Measurements from ENCODE around the gene ABL1.

Gene ABL1

DNA sequence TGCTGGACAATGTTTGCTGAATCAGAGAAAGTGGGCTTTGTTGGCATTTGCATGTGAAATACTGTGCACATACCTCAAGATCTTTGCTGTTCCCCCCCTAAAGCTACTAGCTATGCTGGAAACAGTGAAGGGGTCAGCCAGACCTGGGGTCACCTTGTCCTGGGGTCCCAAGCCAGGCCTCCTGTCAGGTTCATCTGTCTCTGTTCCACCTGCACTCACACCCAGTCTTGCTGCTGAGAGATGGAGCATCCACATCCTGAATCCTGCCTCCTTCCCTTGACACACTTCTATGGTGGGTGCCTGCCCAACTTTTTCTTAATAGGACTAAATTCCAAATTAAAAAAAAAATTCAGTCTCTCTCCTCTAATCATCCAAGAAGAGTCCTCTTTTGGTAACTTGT lies 4.0 kb upstream of the ABL1 start:
- H3K9me3 ChIP-seq (ENCODE audit: control insufficient read depth, low read length) = no peaks in the 10 kb centered on the region
- H3K36me3 ChIP-seq (ENCODE audit: control insufficient read depth, insufficient read depth, low read length) = no peaks in the 10 kb centered on the region
- H3K4me1 ChIP-seq (ENCODE audit: control insufficient read depth, insufficient read depth, low read length) = peaks cover 28% of the 10 kb centered on the region
- H3K9ac ChIP-seq (ENCODE audit: low read length) = no peak overlapping the region
- H3K4me3 ChIP-seq (ENCODE audit: low read length) = no peak overlapping the region
- no peaks in the 10 kb centered on the region for H3K27me3 ChIP-seq (ENCODE audit: control insufficient read depth, insufficient read depth, low read length)

DNA sequence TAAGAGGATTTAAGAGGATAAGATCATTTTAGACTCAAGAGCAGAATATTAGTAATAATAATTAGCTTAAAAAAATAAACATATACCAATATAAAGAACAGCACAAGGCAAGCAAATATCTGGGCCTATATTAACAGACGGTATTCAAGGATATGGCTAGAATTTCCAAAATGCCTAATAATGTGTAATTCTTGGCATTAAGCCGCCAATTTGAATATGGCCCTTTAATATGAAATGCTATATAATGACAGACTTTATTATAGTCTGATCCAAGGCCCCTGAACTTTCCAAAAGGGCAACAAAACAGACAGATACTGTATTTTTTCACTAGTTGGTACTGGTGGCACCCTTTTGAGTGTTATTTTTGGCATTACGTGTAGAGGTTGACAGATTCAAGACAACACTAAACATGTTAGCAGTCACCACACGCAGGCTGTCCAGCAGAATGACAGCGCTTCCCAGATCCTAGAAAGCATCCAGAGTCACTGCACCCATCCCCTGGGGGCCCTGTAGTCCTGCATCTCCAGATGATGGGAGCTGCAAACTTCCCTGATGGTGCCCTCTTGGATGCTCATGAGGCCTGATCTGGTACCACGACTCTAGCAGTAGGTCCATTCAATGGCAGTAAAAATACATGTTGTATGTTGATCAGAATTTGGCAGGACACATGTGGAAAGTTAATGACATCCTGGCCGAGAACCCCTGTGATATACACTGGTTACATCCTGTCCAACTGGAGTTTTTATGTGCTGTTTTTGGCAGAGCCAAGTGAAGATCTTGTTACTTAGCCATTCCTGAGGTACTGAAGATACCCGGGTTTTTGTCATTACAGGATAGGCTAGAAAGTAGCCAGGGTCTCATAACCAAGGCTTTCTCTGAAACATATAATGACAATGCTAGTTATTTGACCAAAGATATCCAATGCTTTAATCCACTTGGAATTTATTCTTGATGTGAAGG lies 1.7 kb upstream of the ABL1 start:
- no peaks in the 10 kb centered on the region for H3K36me3 ChIP-seq (ENCODE audit: control insufficient read depth, insufficient read depth, low read length)
- no peaks in the 10 kb centered on the region for H3K9me3 ChIP-seq (ENCODE audit: control insufficient read depth, low read length)
- peaks cover 34% of the 10 kb centered on the region for H3K4me1 ChIP-seq (ENCODE audit: control insufficient read depth, insufficient read depth, low read length)
- H3K27me3 ChIP-seq (ENCODE audit: control insufficient read depth, insufficient read depth, low read length) = no peaks in the 10 kb centered on the region
- H3K4me3 ChIP-seq (ENCODE audit: low read length) = no peak overlapping the region
- H3K9ac ChIP-seq (ENCODE audit: low read length) = no peak overlapping the region

DNA sequence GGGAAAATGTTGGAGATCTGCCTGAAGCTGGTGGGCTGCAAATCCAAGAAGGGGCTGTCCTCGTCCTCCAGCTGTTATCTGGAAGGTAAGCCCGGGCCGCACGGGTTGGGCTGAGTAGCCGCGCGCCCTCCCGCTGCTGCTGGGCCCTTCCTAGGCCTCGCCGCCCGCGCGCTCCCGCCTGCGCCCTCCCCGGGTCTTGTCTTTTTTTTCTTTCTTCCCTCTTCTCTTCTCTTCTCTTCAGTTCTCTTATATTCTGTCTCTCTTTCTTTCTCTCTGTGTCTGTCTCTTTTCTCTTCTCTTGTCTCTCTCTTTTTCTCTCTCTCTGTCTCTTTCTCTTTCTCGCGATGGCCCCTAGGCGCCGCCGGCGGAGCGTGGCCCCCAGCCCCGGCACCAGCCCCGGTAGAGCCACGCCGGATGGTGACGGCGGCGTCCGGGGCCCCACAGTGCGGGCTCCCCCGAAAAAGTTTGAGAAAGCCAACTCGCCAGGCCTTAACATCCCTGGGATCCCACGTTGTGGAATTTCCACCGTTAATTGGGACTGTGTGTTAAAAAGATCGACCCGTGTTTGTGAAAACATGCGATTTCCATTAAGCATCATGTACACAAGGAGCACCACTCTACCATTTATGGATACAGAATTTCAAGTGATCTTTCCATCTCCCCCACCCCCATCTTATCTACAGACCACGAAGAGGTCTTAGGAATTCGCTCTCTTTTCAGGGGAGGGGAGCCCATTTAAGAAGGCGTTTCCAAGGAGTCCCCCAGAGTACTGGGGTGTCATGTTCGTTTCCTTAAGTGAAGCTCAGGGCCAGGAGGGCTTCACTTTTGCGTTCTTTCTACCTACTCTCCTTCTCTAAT lies 616 bp downstream of the ABL1 start:
- H3K36me3 ChIP-seq (ENCODE audit: control insufficient read depth, insufficient read depth, low read length) = no peaks in the 10 kb centered on the region
- peaks cover 28% of the 10 kb centered on the region for H3K4me1 ChIP-seq (ENCODE audit: control insufficient read depth, insufficient read depth, low read length)
- H3K27me3 ChIP-seq (ENCODE audit: control insufficient read depth, insufficient read depth, low read length) = no peaks in the 10 kb centered on the region
- H3K9ac ChIP-seq (ENCODE audit: low read length) = peak overlapping the region; percentile 85
- peak overlapping the region; percentile 83 for H3K4me3 ChIP-seq (ENCODE audit: low read length)
- no peaks in the 10 kb centered on the region for H3K9me3 ChIP-seq (ENCODE audit: control insufficient read depth, low read length)

DNA sequence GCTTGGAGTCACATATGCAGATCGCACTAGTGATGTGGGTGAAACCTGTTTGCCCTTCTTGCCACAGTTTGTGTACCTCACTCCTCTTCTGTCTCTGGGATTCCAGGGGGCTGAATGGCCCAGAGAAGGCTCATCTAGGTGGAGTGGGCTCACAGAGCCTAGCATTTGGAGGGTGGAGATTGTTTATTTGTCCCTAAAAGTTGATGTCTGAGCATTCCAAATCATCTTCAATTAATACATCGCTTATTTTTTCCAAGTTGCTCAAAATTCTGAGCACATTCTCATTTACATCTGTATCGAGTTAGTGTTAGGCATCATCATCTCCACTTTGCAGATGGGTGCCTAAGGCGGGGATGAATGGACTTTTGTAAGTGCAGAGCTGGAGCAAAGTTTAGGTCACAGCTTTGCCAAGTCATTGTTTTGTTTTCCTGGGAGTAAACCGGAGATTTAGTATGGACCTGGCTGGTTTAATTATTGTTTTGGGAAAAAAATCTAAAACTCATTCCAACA lies 2.0 kb downstream of the ABL1 start:
- H3K4me3 ChIP-seq (ENCODE audit: low read length) = peak overlapping the region; percentile 17
- H3K27me3 ChIP-seq (ENCODE audit: control insufficient read depth, insufficient read depth, low read length) = no peaks in the 10 kb centered on the region
- no peaks in the 10 kb centered on the region for H3K36me3 ChIP-seq (ENCODE audit: control insufficient read depth, insufficient read depth, low read length)
- H3K9me3 ChIP-seq (ENCODE audit: control insufficient read depth, low read length) = no peaks in the 10 kb centered on the region
- H3K9ac ChIP-seq (ENCODE audit: low read length) = peak overlapping the region; percentile 85
- peaks cover 28% of the 10 kb centered on the region for H3K4me1 ChIP-seq (ENCODE audit: control insufficient read depth, insufficient read depth, low read length)

DNA sequence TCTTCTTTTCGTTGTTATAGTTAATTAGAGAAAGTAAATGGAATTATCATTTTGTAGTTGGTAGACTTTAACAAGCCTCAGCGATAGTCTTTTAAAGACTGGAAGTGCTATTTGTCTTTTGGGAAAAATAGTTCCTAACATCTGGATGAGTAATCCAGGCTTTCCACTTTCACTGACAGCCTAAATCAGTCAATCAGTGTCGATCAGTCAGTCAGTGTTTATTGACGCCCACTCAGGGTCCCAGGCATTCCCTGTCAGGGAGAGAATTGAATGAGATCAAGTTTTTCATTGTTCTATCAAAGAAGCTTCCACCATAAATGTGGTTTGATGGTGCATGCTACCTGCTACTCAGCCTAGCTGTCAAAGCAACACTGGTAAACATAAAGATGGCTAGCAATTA lies 2.6 kb downstream of the ABL1 start:
- H3K9ac ChIP-seq (ENCODE audit: low read length) = peak overlapping the region; percentile 85
- H3K4me1 ChIP-seq (ENCODE audit: control insufficient read depth, insufficient read depth, low read length) = peaks cover 28% of the 10 kb centered on the region
- H3K9me3 ChIP-seq (ENCODE audit: control insufficient read depth, low read length) = no peaks in the 10 kb centered on the region
- H3K4me3 ChIP-seq (ENCODE audit: low read length) = no peak overlapping the region
- no peaks in the 10 kb centered on the region for H3K36me3 ChIP-seq (ENCODE audit: control insufficient read depth, insufficient read depth, low read length)
- H3K27me3 ChIP-seq (ENCODE audit: control insufficient read depth, insufficient read depth, low read length) = no peaks in the 10 kb centered on the region

DNA sequence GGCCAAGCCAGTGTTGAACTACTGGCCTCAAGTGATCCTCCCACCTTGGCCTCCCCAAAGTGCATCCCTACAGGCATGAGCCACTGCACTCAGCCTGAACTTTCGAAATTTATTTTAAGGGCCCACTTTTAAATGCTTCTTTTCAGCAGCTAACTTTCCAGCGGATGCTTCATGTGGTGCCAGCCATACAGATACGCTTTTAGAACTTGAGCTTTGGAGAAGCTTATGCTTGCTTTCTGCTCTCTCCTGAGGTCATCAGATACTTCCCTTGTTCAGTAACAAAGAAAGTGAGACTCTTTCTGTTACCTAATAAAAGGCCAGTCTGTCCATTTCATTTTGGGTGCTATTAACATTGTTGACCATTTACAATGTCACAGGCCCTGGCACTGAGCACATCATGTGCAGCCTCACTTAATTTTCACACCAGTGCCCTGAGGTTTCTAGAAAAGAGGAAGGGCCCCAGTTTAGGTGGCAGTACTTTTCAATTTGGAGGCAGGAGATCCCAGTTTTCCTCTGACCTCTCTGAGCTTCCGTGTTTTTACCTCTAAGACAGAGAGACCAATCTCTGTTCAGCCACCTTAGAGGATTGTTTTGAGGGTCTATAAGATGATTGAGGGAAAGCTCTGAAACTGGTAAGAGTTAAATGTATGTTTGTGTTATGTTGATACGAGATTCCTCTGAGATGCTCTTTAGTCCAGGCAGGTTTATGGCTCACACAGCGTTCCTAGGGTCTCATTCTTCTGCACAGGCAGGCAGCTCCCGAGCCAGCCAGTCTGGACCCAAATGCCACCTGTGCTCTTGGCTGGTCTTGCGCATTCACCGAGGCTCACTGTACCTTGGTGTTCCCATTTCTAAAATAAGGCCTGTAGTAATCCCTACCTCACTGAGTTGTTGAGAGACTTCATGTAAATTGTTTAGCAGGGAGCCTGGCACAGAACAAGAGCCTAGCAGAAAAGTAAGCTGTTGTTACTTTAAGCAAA lies 4.4 kb downstream of the ABL1 start:
- H3K36me3 ChIP-seq (ENCODE audit: control insufficient read depth, insufficient read depth, low read length) = no peaks in the 10 kb centered on the region
- no peaks in the 10 kb centered on the region for H3K27me3 ChIP-seq (ENCODE audit: control insufficient read depth, insufficient read depth, low read length)
- H3K9me3 ChIP-seq (ENCODE audit: control insufficient read depth, low read length) = no peaks in the 10 kb centered on the region
- no peak overlapping the region for H3K9ac ChIP-seq (ENCODE audit: low read length)
- H3K4me1 ChIP-seq (ENCODE audit: control insufficient read depth, insufficient read depth, low read length) = peaks cover 16% of the 10 kb centered on the region
- no peak overlapping the region for H3K4me3 ChIP-seq (ENCODE audit: low read length)

DNA sequence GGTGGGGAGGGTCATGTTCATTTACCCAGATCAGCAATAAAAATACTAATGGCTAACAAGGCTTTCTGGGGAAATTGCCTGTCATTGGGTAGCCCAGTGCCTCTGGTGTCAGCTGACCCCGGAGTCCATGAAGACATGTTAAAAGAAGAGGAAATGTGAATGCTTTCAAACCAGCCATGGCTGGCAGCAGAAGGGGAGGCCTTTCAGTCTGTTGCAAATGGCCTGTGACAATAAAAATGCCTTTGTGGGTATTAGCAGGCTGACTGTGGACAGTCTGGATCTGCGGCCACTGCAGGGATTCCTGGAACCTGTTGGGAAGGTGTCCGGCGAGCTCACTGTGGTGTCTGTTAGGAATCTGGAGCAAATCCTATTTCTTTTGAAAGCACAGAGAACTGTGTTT lies 7.5 kb downstream of the ABL1 start:
- Histone ChIP-seq H3K4me3 (ENCODE audit: low read length) (no peak overlapping the region), H3K9ac (ENCODE audit: low read length) (no peak overlapping the region), H3K4me1 (ENCODE audit: control insufficient read depth, insufficient read depth, low read length) (peaks cover 11% of the 10 kb centered on the region), H3K9me3 (ENCODE audit: control insufficient read depth, low read length) (no peaks in the 10 kb centered on the region), H3K36me3 (ENCODE audit: control insufficient read depth, insufficient read depth, low read length) (no peaks in the 10 kb centered on the region), H3K27me3 (ENCODE audit: control insufficient read depth, insufficient read depth, low read length) (no peaks in the 10 kb centered on the region)

DNA sequence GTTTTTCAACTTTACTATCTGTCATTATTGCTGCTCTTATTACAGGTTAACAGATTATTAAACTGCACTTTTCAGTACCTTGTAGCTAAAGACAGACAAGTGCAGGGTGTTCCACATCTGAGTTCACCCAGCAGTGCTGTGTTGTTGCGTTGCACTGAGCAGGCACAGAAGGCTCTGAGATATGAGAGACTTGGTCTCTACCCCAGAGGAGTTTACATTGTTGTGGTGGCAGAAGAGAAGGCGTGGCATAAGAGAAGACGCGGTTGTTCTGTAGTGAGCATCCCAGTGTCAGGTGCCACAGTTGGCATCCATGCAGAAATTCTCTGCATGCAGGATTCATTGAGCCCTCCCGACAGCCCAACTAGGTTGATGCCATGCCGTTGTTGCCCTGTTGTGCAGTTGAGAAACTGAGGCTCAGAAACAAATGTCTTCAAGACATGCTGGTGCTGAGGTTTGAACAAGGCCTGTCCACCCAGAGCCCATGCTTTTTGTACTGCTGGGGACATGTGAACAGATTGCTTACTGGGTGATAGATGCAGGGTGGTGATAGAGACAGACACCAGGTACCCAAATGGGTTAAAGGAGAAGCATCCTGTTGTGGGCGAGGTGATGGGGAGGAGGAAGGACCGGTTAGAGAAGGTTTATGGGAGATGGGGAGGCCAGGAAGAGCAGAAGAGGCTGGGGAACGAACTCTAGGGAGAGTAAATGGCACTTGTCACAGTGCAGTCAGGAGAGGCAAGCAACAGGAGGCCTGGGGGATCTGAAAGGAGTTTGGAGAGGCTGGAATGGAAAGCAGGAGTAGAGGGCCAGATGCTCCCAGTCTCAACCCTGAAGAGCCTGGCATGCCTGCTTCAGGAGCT lies 8.2 kb downstream of the ABL1 start:
- no peak overlapping the region for H3K4me3 ChIP-seq (ENCODE audit: low read length)
- H3K9ac ChIP-seq (ENCODE audit: low read length) = no peak overlapping the region
- no peaks in the 10 kb centered on the region for H3K9me3 ChIP-seq (ENCODE audit: control insufficient read depth, low read length)
- H3K27me3 ChIP-seq (ENCODE audit: control insufficient read depth, insufficient read depth, low read length) = no peaks in the 10 kb centered on the region
- peaks cover 11% of the 10 kb centered on the region for H3K4me1 ChIP-seq (ENCODE audit: control insufficient read depth, insufficient read depth, low read length)
- no peaks in the 10 kb centered on the region for H3K36me3 ChIP-seq (ENCODE audit: control insufficient read depth, insufficient read depth, low read length)

DNA sequence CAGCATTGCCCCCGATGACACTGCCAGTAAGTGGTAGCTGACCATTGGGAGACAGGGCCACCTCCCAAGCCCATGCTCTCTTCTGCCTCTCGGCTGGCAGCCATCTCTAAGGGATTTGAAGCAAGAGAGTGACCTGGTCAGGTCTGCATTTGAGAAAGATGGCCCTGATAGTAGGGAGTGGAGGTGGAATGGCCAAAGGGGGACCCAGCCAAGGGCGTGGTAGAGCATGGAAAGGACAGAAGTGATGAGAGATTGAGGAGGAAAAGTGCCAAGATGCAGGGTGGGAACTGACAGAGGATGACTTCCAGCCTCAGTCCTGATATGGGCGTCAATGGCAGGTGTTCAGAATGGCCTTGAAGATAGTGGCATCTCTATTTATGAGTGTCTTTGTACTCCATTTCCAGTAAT lies 9.0 kb downstream of the ABL1 start:
- Histone ChIP-seq H3K36me3 (ENCODE audit: control insufficient read depth, insufficient read depth, low read length) (no peaks in the 10 kb centered on the region), H3K9me3 (ENCODE audit: control insufficient read depth, low read length) (no peaks in the 10 kb centered on the region), H3K27me3 (ENCODE audit: control insufficient read depth, insufficient read depth, low read length) (no peaks in the 10 kb centered on the region), H3K4me1 (ENCODE audit: control insufficient read depth, insufficient read depth, low read length) (peaks cover 11% of the 10 kb centered on the region), H3K9ac (ENCODE audit: low read length) (no peak overlapping the region), H3K4me3 (ENCODE audit: low read length) (no peak overlapping the region)

DNA sequence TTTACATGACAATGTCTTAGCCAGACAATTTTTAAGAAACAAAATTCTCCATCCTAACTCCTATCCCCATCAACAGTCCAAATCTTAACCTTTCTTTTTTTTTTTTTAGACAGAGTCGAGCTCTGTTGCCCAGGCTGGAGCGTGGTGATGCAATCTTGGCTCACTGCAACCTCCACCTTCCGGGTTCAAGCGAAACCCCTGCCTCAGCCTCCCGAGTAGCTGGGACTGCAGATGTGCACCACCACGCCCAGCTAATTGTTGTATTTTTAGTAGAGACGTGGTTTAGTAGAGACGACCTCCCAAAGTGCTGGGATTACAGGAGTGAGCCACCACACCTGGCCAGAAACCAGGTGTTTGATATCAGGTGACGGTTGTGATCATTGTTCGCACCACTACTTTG lies 10.2 kb downstream of the ABL1 start:
- no peaks in the 10 kb centered on the region for H3K9me3 ChIP-seq (ENCODE audit: control insufficient read depth, low read length)
- H3K27me3 ChIP-seq (ENCODE audit: control insufficient read depth, insufficient read depth, low read length) = no peaks in the 10 kb centered on the region
- H3K36me3 ChIP-seq (ENCODE audit: control insufficient read depth, insufficient read depth, low read length) = no peaks in the 10 kb centered on the region
- H3K4me3 ChIP-seq (ENCODE audit: low read length) = no peak overlapping the region
- H3K9ac ChIP-seq (ENCODE audit: low read length) = peak overlapping the region; percentile 41
- peaks cover 11% of the 10 kb centered on the region for H3K4me1 ChIP-seq (ENCODE audit: control insufficient read depth, insufficient read depth, low read length)

Measured in mucosa of stomach (tissue), 1 donor.